ENCODE data around the gene PRKCE.
"Not testable (repeated sequence)": the region's sequence is repeated elsewhere in the genome, so short reads cannot be mapped to it uniquely, and the experiment has no call there.

The PRKCE gene

DNA sequence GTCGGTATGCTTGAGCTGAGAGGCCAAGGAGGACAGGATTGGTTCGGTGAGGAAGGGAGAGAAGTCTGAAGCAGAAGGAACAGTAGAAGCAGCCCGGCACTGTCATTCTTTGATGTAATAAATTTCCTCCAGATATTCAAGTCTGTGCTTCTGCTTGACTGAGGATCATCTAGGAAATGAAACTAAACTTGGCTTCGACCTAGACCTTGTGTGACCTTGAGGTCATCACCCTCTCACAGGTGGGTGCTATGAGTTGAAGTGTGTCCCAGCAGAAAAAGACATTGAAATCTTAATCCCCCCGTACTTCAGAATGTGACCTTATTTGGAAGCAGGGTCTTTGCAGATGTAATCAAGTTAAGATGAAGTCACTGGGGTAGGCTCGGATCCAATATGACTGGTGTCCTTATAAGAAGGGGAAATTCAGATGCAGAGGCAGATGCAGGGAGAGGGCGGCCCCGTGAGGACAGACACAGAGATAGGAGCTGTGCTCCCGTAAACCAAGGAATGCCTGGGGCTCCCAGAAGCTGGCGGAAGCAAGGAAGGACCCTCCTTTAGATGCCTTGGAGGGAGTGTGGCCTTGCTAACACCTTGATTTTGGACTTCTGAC, 49.0 kb downstream of the PRKCE start:
- no peak for DNase-seq

DNA sequence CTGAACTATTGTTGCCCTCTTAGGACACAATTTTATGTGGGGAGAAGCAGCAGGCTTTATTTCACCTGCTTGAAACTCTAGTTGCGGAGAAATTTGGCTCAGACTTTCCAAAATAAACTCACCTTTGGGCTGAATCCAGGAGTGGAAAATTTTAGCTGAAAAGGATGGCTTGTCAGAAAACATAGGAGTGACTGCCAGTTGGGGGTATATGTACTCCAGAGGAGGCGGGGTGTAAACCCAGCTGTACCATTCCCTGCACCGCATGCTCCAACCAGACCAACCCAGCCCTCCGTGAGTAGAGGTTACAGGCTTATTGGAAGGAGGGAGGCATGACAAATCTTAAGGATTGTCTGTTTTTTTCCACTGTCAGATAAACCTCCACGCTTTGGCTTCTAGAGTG, 53.8 kb downstream of the PRKCE start:
- no peak for DNase-seq

- no peak for DNase-seq
Measured at GRCh38 chr2:45706033-45706432, 54.6 kb downstream of the PRKCE start.

DNA sequence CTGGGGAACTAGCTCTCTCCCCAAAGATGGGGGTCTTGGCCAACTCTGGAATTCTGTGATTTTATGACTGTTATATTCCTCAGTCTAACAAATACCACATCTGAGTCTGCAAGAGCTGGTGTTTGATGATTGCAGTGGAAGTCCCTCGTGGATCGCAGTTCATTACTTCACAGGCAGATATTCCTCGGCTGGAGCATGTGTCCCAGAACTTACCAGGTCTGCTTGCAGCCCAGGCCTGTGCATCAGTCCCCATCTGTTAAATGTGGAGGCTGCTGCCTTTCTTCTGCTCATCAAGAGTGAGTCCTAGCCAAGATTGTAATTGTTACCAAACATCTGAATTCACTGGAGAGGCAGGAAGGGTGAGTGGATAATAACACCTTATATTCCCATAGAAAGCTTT, 55.5 kb downstream of the PRKCE start:
- DNase-seq: peak in 1 of 2 experiments; percentile 41

GRCh38 chr2:45707661-45708060, 56.2 kb downstream of the PRKCE start:
- no peak for DNase-seq

DNA sequence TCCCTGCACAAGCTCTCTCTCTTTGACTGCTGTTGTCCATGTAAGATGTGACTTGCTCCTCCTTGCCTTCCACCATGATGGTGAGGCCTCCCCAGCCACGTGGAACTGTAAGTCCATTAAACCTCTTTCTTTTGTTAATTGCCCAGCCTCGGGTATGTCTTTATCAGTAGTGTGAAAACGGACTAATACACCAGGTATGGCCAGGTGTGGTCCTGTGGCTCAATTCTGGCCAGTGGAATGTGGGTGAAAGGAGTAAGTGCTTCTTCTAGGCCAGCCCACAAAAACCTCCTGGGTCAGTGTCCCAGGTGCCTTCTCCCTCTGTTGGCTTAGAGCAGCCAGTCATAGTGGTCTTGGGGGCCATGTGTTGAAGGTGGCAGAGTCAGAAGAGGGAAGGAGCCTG, 57.0 kb downstream of the PRKCE start:
- no peak for DNase-seq

GRCh38 chr2:45709137-45709536, 57.7 kb downstream of the PRKCE start:
- no peak for DNase-seq

DNA sequence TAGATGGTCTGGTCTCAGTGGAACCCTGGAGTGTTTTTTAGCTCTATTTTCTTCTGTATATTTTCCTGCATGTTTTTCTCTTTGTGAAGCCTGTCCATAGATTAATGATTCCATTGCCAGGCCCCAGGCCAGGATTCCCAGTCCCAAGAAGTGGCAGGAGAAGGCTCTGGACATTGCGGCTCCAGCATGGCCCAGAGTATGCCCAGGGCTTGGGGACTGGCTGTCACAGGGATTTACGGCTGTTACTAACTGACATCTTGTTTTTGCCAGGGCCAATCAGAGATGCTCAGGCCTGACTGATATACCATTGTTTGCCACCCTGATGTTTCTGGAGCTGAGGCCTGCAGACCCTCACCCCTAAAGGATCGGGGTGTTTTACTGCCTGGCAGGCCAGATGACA, 59.0 kb downstream of the PRKCE start:
- no peak for DNase-seq

DNA sequence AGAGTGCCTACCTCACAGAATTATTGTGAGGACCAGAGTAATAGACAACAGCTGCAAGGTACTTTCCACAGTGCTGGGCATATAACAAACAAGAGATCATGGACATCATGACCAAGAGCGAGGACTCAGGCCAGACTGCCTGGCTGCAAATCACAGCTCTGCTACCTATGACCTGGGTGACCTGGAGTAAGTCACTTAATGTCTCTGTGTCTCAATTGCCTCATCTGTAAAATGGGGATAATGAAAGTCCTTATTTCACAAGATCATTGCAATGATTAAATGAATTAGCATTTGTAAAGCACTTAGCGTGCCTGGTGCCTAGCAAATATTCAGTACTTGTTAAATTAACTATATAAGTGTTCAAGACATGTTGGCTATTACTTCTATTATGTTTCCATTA, 59.7 kb downstream of the PRKCE start:
- DNase-seq: no peak

DNA sequence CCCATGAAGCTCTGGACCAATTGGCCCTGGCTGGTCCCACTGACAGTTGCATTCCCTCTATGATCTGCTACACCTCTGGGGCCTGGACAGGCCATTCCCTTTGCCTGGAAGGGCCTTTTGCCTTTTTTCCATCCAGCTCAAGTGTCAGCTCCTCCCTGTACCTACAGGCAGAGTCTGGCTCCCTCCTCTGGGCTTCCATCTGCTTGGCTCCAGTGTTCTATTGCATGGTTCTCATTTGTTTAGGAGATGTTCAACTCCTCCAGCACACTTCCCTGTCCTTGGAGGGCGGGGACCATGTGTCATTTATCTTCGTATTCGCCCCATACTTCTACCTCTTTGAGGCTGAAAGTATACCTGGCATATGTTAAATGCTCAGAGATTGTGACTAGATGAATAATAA, 61.1 kb downstream of the PRKCE start:
- DNase-seq: no peak

- no peak for DNase-seq
Measured at GRCh38 chr2:45713136-45713535, 61.7 kb downstream of the PRKCE start.

GRCh38 chr2:45713591-45713990, 62.1 kb downstream of the PRKCE start:
- DNase-seq: no peak

DNA sequence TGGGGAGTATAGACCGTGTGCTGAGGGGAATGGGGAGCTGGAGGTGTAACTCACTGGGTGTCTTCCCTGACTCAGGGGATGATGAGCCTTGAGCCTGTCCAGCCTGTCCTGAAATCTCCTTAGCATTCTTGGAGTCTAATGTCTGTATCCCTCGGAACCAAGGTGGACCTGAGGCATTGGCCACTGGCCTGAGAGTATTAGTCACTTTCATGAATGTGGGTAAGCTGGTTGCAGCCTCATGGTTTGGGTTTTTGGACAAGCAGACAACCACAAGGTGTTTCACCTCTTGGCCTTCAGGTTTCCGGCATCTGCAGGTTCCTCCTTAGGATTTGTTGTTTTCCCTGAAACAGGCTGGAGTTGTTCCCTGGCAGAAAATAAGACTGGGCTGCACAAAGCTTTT, 63.2 kb downstream of the PRKCE start:
- DNase-seq: no peak

DNA sequence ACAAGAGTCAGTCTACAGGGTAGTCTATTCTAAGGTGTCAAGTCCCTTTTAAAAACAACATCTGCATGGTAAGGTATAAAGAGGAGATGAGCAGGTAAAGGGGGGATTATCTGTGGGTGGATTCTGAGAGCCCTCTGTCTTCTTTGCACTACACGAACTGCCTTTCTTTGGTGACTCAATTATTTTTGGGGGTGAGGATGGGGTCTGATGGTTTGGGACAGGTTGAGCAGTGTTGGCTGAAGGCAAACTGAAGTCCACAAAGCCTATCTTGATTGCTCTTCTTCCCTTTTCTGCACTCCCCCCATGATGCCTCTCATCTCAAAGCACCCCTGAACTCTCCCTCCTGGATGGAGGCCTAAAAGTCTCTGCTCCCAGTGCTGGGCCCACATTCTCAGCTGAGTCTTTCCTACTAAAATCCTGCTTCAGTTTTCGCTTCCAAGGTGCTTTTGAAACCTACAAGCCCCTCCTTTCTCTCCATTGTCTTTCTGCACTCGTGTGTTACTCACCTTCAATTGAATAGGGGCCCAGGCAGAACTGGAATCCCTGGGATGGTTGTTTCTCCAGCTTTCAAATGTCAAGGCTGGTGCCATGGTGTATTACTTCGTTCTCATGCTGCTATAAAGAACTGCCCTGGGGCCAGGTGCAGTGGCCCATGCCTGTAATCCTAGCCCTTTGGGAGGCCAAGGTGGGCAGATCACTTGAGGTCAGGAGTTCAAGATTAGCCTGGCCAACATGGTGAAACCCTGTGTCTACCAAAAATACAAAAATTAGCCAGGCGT, 64.3 kb downstream of the PRKCE start:
- DNase-seq: no peak

- not testable (repeated sequence) for DNase-seq
Measured at GRCh38 chr2:45716432-45716831, 65.0 kb downstream of the PRKCE start.

DNA sequence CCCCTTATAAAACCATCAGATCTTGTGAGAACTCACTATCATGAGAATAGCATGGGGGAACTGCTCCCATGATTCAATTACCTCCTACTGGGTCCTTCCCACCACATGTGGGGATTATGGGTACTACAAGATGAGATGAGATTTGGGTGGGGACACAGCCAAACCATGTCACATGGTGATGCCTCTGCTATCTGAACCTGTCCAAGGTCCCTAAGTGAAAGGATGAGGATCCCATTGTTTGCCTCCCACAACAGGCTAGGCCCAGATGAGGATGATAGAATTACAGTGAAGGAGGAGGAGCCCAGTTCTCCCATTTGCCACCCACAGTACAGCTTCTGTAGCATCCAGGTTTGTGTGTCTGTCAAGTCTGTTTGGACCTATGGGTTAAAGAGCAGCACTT, 65.4 kb downstream of the PRKCE start:
- DNase-seq: no peak

DNA sequence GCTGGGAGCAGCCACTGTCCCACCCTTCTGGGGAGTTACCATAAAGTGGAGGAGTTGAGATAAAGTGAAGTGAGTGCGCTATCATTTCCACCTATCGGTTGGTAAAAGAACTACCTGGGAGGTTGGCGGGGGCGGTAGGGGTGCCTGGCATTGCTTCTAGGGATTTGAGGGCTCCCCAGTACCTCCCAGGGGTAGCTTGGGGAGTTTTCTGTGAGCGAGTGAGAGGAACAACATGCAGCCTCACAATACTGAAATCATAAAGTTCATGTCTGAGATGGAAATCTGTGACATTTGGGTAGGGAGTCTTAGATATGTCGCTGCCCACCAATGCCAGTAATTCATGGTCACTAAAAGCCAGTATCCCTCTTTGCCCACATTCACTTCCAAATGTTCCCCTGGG, 68.7 kb downstream of the PRKCE start:
- DNase-seq: no peak

GRCh38 chr2:45721150-45721549, 69.7 kb downstream of the PRKCE start:
- DNase-seq: no peak

GRCh38 chr2:45722477-45722876, 71.0 kb downstream of the PRKCE start:
- no peak for DNase-seq

DNA sequence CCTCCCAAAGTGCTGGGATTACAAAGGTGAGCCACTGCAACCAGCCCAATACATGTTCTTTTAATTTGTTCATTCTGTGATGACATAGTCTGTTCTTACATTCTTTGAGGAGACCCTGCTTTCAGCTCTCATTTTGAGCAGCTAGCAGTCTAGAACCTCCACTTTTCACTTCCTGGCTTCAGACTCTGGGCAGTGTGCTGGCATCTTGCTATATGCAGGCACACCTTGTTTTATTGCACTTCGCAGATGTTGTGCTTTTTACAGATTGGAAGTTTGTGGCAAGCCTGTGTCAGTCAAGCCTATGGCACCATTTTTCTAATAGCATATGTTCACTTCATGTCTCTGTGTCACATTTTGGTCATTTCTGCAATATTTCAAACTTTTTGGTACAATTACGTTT, 72.4 kb downstream of the PRKCE start:
- DNase-seq: no peak

DNA sequence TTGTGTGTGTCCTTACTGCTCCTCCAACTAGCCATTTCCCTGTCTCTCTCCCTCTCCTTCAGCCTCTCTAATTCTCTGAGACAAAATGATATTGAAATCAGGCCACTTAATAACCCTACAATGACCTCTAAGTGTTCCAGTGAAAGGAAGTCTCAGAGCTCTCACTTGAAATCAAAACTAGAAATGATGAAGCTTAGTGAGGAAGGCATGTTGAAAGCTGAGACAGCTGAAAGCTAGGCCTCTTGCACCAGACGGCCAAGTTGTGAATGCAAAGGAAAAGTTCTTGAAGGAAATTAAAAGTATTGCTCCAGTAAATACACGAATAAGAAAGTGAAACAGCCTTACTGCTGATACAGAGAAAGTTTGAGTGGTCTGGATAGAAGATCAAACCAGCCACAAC, 72.9 kb downstream of the PRKCE start:
- DNase-seq: no peak

- DNase-seq: no peak
Measured at GRCh38 chr2:45725731-45726130, 74.3 kb downstream of the PRKCE start.

GRCh38 chr2:45726188-45726587, 74.7 kb downstream of the PRKCE start:
- DNase-seq: no peak

GRCh38 chr2:45728458-45728942, 77.0 kb downstream of the PRKCE start:
- no peak for DNase-seq

Data from NCI-H446 (cell line).